Heart left ventricle (tissue), 13 donors: ENCODE results near the gene TMEFF2.

Experiments
- CTCF ChIP-seq, 12 donors: fragments of 200-600 bp; sonication (generic) in 4 of 12; IDR thresholded peaks; one replicate each; pipeline versions ENCODE4 v1.5.0 to v1.8.0; 2018 to 2022; ENCODE audit warnings: antibody characterized with exemption in 12 of 12, mild to moderate bottlenecking in 5 of 12
- POLR2A ChIP-seq, 2 donors: fragments of 450-650 bp; IDR thresholded peaks; one replicate each; pipeline ENCODE4 v1.6.1; 2017; ENCODE audit warnings: antibody characterized with exemption in 2 of 2, mild to moderate bottlenecking in 2 of 2, moderate library complexity in 2 of 2
- donor health status: ischemic (EF 13 %, LVEDD 7.1; RV severe dilation, severe dysfunction).
- donor health status: DM: no; HTN: yes; CAD: no.
- donor health status: DM: no; HTN: no; CAD: no.
- donor health status: ischemic (EF 25% LVEDD 6.9; RV normal size, moderate dysfunction).
- donor health status: ischemic (EF 25% LVEDD 5.7; RV mildly dilated, moderate dysfunction).
- donor health status: ischemic (EF 35%, LVEDD 5.7; RV mildly dilated, moderate dysfunction).
- donor health status: nonischemic (EF 11% LVEDD 7.7; RV severe dilation, severe dysfunction).
- donor health status: DM: yes; HTN: yes; CAD: no.
- donor health status: PGD.
- donor health status: ischemic (EF 29% LVEDD 5.4; RV normal size, mild dysfunction).
- donor health status: nonischemic (EF 23%, LVEDD 6.1; RV moderate dilation, normal function).

DNA sequence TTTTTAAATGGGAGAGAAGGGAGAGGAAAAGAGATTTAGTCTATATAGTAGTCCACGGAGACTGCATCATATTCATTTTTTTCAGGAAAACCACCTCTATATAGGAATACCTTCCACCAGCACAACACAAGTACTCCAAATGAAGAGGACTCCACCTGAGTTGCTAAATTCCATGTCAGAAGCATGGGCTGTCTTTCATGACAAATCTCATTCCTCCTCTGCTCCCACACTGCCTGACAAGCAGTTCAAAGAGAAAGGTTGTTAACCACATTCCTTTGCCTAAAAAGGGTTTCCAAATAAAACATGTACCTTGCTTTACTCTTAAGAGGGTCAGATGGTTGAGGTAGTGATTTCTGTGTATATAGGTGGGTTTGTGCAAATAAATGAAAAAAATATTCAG is 122.0 kb downstream of the TMEFF2 start:
- TF ChIP-seq POLR2A (IDR thresholded peaks at IDR 0.05) = no peak
- no peak for TF ChIP-seq CTCF (IDR thresholded peaks at IDR 0.05)
